Measurements from ENCODE around the gene BPIFA3. TPM values are rescaled to one million over a fixed set of nuclear protein-coding genes. Genes with fewer than 3 reads are reported as not detected.

BPIFA3 gene
- total and polyA plus RNA-seq, 2 of the 13 experiments (the other 11 are each of a cell fraction or from before 2014, with no cell fraction given) = not detected

DNA sequence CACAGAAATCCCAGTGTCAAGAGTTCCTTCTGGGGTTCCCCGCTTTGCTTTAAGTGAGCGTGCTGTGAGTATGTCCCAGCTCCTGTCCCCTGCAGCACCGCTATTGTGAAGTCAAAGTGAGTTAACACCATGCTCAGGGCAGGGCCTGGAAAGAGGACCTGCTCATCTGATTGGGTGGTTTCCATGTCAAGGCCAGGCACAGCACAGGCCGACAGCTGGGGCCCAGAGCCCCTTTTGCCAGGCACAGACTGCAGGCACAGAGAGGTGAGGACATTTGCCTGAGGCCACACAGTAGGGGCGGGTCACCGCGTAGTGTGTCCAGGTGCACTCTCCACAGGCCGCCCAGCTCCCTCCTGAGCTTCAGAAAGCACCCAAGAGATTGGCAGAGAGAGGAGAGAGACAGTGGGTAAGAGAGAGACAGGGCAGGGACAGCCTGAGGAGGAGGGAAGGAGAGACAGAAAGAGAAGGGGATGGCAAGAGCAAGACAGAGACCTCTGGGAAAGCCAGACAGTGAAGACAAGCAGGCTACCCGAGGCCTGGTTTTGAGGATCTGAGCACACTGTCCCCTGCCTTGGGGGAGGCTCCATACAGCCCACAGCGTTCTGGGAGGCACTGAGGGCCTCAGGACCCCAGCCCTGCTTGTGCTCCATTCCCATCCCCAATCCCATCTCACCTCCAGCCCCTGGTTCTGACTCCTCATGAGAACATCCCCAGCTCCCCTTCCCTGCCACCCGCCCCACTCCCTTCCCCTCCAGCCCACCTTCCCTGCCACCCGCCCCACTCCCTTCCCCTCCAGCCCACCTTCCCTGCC lies 59.4 kb downstream of the BPIFA3 start (continued):
- TF ChIP-seq, protein P1, sequence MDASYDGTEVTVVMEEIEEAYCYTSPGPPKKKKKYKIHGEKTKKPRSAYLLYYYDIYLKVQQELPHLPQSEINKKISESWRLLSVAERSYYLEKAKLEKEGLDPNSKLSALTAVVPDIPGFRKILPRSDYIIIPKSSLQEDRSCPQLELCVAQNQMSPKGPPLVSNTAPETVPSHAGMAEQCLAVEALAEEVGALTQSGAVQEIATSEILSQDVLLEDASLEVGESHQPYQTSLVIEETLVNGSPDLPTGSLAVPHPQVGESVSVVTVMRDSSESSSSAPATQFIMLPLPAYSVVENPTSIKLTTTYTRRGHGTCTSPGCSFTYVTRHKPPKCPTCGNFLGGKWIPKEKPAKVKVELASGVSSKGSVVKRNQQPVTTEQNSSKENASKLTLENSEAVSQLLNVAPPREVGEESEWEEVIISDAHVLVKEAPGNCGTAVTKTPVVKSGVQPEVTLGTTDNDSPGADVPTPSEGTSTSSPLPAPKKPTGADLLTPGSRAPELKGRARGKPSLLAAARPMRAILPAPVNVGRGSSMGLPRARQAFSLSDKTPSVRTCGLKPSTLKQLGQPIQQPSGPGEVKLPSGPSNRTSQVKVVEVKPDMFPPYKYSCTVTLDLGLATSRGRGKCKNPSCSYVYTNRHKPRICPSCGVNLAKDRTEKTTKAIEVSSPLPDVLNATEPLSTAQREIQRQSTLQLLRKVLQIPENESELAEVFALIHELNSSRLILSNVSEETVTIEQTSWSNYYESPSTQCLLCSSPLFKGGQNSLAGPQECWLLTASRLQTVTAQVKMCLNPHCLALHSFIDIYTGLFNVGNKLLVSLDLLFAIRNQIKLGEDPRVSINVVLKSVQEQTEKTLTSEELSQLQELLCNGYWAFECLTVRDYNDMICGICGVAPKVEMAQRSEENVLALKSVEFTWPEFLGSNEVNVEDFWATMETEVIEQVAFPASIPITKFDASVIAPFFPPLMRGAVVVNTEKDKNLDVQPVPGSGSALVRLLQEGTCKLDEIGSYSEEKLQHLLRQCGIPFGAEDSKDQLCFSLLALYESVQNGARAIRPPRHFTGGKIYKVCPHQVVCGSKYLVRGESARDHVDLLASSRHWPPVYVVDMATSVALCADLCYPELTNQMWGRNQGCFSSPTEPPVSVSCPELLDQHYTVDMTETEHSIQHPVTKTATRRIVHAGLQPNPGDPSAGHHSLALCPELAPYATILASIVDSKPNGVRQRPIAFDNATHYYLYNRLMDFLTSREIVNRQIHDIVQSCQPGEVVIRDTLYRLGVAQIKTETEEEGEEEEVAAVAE (CRISPR knock-in tag; IDR thresholded peaks at IDR 0.05; ENCODE audit: borderline replicate concordance) = 0 out of 2 replicates have a peak, but pooled peaks have one; percentile 41
- peak; percentile 70 for TF ChIP-seq HDAC2 (CRISPR knock-in tag; IDR thresholded peaks at IDR 0.05)
- 0 out of 2 replicates have a peak, but pooled peaks have one; percentile 51 for TF ChIP-seq KDM5B (CRISPR knock-in tag; IDR thresholded peaks at IDR 0.05; ENCODE audit: borderline replicate concordance)
- TF ChIP-seq, protein P2, sequence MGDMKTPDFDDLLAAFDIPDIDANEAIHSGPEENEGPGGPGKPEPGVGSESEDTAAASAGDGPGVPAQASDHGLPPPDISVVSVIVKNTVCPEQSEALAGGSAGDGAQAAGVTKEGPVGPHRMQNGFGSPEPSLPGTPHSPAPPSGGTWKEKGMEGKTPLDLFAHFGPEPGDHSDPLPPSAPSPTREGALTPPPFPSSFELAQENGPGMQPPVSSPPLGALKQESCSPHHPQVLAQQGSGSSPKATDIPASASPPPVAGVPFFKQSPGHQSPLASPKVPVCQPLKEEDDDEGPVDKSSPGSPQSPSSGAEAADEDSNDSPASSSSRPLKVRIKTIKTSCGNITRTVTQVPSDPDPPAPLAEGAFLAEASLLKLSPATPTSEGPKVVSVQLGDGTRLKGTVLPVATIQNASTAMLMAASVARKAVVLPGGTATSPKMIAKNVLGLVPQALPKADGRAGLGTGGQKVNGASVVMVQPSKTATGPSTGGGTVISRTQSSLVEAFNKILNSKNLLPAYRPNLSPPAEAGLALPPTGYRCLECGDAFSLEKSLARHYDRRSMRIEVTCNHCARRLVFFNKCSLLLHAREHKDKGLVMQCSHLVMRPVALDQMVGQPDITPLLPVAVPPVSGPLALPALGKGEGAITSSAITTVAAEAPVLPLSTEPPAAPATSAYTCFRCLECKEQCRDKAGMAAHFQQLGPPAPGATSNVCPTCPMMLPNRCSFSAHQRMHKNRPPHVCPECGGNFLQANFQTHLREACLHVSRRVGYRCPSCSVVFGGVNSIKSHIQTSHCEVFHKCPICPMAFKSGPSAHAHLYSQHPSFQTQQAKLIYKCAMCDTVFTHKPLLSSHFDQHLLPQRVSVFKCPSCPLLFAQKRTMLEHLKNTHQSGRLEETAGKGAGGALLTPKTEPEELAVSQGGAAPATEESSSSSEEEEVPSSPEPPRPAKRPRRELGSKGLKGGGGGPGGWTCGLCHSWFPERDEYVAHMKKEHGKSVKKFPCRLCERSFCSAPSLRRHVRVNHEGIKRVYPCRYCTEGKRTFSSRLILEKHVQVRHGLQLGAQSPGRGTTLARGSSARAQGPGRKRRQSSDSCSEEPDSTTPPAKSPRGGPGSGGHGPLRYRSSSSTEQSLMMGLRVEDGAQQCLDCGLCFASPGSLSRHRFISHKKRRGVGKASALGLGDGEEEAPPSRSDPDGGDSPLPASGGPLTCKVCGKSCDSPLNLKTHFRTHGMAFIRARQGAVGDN (CRISPR knock-in tag; IDR thresholded peaks at IDR 0.05) = peak; percentile 85
- TF ChIP-seq ZNF768 (CRISPR knock-in tag; IDR thresholded peaks at IDR 0.05) = peak; percentile 100
- TF ChIP-seq NR2F6 (IDR thresholded peaks at IDR 0.05) = no peak
- peak; percentile 35; the same call in 1 of the 2 replicates for TF ChIP-seq NR2F6 (CRISPR knock-in tag; IDR thresholded peaks at IDR 0.05)
- 0 out of 2 replicates have a peak, but pooled peaks have one; percentile 26 for TF ChIP-seq KDM6A (CRISPR knock-in tag; IDR thresholded peaks at IDR 0.05; ENCODE audit: low read depth)
- no peak for TF ChIP-seq CHD2 (IDR thresholded peaks at IDR 0.05; ENCODE audit: low read depth, low read length)
- 0 out of 2 replicates have a peak, but pooled peaks have one; percentile 21 for TF ChIP-seq FOXA3 (CRISPR knock-in tag; IDR thresholded peaks at IDR 0.05)
- TF ChIP-seq ZSCAN21 (CRISPR knock-in tag; IDR thresholded peaks at IDR 0.05; ENCODE audit: borderline replicate concordance) = 0 out of 2 replicates have a peak, but pooled peaks have one; percentile 28
- TF ChIP-seq HNRNPL (IDR thresholded peaks at IDR 0.05; ENCODE audit: low read depth, low read length) = 0 out of 2 replicates have a peak, but pooled peaks have one; percentile 28
- TF ChIP-seq RCOR2 (CRISPR knock-in tag; IDR thresholded peaks at IDR 0.05) = peak; percentile 97
- peak; percentile 45; the same call in 1 of the 2 replicates for TF ChIP-seq MAX (IDR thresholded peaks at IDR 0.05)
- TF ChIP-seq KDM1A (CRISPR knock-in tag; IDR thresholded peaks at IDR 0.05) = peak; percentile 96
- TF ChIP-seq DRAP1 (CRISPR knock-in tag; IDR thresholded peaks at IDR 0.05) = peak; percentile 43; the same call in 1 of the 2 replicates
- TF ChIP-seq, protein P3, sequence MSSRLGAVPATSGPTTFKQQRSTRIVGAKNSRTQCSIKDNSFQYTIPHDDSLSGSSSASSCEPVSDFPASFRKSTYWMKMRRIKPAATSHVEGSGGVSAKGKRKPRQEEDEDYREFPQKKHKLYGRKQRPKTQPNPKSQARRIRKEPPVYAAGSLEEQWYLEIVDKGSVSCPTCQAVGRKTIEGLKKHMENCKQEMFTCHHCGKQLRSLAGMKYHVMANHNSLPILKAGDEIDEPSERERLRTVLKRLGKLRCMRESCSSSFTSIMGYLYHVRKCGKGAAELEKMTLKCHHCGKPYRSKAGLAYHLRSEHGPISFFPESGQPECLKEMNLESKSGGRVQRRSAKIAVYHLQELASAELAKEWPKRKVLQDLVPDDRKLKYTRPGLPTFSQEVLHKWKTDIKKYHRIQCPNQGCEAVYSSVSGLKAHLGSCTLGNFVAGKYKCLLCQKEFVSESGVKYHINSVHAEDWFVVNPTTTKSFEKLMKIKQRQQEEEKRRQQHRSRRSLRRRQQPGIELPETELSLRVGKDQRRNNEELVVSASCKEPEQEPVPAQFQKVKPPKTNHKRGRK (CRISPR knock-in tag; IDR thresholded peaks at IDR 0.05) = no peak
- TF ChIP-seq GABPB1 (CRISPR knock-in tag; IDR thresholded peaks at IDR 0.05) = peak; percentile 40; the same call in 1 of the 2 replicates
- TF ChIP-seq ADNP (CRISPR knock-in tag; IDR thresholded peaks at IDR 0.05) = peak; percentile 69; the same call in 1 of the 2 replicates

Data from HepG2 (cell line).